ENCODE results near the gene PSTK. TPM values are rescaled to one million over a fixed set of nuclear protein-coding genes. Genes with fewer than 3 reads are reported as not detected.

PSTK gene
- total and polyA plus RNA-seq, 10 of the 15 experiments (the other 5 are each of a cell fraction or from before 2014, with no cell fraction given), result 1.8 to 7.1 (median 3.4) TPM

GRCh38 chr10:123008355-123009104 lies 28.3 kb downstream of the PSTK start, which contains the start of the genes ACADSB and IKZF5 (continued):
- TF ChIP-seq CEBPZ (IDR thresholded peaks at IDR 0.05; ENCODE audit: low read depth, low read length) (no peak), PKNOX1 (IDR thresholded peaks at IDR 0.05) (no peak), CBFB (IDR thresholded peaks at IDR 0.05; ENCODE audit: low read depth) (peak; percentile 93), IRF4 (IDR thresholded peaks at IDR 0.05; ENCODE audit: low read depth, low read length) (no peak), ZBTB4 (CRISPR knock-in tag; IDR thresholded peaks at IDR 0.05) (no peak)

All from GM12878 (cell line).